ENCODE measurements around the gene MAP3K19.
"Not testable (repeated sequence)": the region's sequence is repeated elsewhere in the genome, so short reads cannot be mapped to it uniquely, and the experiment has no call there.

The MAP3K19 gene

DNA sequence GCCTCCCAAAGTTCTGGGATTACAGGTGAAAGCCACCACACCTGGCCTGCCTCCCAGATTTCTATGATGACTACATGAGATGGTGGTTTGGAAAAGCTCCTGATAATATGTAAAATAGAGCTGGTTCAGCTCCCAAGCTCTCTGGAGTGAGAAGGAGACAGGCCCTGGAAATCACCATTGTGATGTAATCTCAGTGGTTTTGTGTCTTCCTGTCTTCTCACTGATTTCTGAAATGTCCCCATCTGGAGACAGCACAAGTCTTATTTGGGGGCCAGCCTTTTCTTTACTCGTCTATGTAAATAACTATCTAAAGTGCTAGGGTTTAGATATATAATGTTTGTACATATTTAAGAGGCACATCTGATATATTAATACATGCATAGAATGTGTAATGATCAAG, 64.6 kb downstream of the MAP3K19 start:
- DNase-seq, result no peak

DNA sequence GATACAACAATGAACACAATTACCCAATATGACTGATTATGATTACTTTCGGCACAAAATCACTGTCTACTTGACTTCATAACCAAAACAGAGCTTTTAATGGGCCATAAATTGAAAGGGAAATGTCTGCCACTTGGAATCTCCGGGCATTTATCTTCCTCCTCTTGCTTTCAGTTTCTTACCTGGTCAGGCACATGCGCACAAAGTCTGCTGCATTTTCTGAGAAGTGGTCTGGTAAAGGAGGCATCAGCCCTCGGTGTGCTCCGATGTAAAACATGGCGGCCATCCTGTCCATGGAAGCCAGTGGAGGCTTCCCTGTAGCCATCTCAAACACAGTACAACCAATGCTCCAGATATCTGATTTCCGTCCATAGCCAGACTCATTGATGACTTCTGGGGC, 66.6 kb downstream of the MAP3K19 start:
- DNase-seq, result no peak

DNA sequence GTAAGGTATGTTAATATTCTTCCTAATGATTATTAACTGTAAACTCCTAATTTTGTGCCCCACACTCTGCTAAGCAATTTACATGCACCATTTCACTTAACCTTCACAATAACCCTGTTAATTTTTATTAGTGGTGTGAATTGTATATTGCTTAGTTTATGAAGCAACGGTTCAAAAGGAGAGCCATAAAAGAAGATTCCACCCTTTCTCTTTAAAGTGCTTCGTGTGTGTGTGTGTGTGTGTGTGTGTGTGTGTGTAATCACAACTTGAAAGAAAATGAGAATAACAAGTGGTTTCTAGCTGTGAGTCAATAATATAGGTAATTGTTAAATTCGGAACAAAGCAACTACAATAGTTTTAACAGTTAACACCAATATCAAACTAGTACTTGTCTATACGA, 68.0 kb downstream of the MAP3K19 start:
- DNase-seq, result no peak

DNA sequence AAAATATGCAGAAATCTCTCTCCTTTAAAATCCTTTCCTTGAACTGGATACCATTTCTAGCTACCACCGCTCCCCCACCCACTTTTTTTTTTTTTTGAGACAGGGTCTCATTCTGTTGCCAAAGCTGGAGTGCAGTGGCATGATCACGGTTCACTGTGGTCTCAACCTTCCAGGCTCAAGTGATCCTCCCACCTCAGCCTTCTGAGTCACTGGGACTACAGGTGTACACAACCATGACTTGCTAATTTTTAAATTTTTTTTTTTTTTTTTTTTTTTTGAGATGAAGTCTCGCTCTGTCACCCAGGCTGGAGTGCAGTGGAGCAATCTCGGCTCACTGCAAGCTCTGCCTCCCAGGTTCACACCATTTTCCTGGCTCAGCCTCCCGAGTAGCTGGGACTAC, 70.1 kb downstream of the MAP3K19 start:
- DNase-seq, result not testable (repeated sequence)

DNA sequence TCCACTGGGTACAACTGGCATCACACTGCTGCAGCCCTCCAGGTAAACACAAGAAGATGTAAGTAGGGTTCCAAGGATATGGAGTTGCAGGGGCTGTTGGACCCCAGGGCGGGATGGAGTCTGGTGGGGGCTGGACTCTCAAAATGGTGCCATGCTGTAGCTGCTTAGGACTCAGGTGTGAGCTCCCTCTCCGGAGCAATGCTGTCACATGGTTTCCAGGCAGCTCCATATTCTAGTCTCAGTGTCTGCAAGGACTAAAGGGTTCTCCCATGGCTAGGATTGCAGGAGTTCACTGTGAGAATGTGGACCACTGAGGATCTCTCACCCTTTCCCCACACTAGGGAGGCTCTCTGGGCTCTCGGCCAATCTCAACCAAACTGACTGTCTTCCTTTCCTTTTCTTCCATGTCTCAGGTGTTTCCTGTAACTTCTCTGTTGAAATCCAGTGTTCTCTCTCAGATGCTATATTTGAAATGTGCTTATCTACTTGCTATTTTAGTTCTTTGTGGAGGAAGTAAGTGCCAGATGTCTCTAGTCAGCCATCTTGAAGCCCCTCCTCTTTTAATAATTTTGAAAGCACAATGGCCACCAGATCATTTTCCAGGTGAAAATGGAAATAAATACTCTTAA, 71.1 kb downstream of the MAP3K19 start:
- no peak for DNase-seq

DNA sequence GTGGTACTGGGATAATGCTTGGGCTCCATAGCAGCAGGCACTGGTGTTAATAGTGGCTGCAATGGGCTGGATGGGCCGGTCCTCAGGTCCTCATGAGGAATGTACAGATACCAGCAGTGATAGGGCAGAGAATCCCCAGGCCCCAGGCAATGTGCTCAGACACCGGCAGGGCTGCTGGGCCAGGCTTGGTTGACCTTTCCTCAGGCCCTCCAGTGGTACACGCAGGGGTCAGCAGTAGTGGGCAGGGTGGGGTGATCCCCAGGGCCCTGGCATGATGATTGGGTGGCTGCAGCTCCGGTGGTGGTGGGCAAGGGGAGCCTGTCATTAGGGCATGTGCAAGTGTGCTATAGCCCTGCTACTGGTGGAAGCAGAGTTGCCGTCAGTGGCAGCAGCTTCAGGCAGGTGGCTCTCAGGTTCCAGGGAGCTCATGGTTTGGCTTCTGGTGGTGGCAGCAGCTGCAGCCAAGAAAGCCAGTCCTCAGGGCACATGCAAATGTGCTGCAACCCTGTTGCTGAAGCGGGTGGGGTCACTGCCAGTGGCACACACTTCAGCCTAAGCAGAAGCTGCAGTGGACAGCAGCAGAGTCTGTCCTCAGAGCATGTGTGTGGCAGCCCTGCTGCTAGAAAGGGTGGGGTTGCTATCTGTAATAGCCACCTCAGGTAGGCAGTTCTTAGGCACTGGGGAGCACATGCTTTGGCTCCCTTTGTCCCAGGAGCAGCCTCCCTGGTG, 71.8 kb downstream of the MAP3K19 start:
- DNase-seq, result no peak

DNA sequence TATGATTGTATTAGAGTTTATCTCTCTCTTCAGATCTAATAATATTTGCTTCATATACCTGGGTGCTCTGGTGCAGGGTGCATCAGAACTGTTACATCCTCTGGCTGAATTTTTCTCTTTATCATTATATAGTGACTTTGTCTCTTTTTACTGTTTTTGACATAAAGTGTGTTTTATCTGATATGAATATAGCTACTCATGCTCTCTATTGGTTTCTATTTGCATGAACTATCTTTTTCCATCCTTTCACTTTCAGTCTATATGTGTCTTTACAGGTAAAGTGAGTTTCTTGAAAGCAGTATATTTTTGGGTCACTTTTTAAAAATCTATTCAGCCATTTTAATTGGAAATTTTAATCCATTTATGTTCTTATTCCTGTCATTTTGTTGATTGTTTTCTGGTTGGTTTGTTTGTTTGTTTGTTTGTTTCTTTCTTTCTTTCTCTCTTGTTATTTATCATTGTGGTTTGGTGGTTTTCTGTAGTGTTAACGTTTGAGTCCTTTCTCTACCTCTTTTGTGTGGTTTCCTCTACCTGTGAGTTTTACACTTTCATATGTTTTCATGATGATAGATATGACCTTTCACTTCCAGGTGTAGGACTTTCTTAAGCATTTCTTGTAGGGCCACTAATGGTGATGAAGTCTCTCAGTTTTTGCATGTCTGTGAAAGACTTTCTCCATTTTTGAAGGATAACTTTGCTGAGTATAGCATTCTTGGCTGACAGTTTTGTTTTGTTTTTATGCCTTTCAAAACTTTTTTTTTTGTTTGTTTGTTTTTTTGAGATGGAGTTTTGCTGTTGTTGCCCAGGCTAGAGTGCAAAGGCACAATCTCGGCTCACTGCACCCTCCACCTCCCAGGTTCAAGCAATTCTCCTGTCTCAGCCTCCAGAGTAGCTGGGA, 73.8 kb downstream of the MAP3K19 start:
- DNase-seq, result no peak

DNA sequence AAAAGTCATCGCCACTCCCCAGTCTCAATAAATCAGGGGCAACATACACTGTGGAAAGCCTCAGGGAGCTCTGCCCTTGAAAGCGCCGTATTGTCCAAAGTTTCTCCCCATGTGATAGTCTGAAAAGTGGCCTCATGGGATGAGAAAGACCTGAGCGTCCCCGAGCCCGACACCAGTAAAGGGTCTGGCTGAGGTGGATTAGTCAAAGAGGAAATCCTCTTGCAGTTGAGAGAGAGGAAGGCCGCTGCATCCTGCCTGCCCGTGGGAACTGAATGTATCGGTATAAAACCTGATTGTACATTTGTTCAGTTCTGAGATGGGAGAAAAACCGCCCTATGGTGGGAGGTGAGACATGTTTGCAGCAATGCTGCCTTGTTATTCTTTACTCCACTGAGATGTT, 80.1 kb downstream of the MAP3K19 start:
- not testable (repeated sequence) for DNase-seq

DNA sequence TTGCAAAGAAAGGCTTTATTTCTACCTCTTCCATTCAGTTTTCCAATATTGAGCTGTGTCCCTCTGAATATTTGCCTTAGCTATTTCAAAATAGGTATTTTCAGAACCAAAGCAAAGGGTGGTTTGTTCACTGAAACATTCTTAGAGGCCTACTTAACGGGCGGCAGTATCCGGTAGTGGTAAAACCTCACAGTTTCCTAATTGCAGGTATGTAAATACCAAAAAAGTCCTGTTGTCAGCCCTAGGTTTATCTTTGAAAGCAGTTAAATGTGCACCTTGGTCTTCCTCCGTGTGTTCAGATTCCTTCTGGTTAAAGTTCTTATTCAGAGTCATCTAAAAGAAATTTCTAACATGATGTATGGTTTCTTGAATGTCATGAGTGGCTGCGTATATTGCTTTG, 89.8 kb downstream of the MAP3K19 start:
- DNase-seq, result no peak

DNA sequence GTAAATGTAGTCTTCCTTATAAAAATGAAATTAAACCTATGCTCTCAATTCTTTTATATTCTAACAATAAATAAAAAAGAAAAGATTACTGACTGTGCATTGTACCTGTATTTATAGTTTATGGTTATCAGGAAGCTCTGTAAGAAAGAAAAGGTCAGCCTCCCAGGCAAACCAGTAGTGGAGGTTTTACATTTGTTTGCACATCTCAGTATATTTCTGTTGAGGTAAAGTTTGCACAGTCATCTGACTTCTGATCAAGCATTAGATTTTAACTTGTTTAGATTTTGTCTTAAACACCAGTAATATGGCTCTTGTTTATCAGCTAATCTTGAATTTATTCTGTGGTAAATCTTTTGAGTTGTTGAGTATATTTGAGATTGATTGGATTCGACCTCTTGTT, 91.5 kb downstream of the MAP3K19 start:
- DNase-seq, result no peak

DNA sequence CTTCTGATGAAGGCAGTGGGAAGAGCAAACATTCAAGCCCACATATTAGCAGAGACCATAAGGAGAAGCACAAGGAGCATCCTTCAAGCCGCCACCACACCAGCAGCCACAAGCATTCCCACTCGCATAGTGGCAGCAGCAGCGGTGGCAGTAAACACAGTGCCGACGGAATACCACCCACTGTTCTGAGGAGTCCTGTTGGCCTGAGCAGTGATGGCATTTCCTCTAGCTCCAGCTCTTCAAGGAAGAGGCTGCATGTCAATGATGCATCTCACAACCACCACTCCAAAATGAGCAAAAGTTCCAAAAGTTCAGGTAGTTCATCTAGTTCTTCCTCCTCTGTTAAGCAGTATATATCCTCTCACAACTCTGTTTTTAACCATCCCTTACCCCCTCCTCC, 93.2 kb downstream of the MAP3K19 start:
- DNase-seq, result no peak

DNA sequence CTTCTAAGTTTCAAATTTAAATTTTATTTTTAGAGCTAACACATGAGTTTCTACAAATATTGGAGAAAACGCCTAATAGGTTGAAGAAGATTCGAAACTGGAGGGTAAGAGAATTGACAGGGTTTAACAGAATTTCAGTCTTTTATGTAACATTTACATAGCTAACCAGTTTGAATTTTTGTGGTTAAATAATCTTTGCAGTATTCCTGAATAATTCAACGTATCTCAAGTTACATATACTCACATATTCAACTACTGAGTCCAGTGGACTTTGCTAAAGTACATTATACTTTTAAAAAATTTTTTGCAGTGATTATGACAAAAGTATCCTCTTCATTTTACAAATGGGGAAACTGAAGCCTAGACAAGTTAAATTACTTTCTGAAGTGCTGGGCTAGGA, 94.6 kb downstream of the MAP3K19 start:
- DNase-seq, result no peak

DNA sequence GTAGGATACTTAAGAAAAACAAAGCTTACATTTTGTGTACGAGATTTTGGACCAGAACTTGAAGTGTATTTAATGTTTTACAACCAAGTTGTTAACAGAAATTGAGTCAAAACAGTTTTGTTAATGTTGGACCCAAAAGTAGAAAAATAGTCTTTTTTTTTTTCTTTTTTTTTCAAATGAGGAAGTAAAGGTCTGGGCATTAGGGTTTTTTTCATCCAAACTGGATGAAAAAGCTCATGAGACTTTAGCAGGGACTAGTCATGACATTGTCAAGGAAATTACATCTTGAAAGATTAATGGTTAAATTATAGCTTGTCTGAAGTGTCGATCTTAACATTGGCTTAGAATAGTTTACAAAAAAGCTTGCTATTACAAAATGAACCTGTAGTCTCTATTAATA, 96.4 kb downstream of the MAP3K19 start:
- DNase-seq, result no peak

DNA sequence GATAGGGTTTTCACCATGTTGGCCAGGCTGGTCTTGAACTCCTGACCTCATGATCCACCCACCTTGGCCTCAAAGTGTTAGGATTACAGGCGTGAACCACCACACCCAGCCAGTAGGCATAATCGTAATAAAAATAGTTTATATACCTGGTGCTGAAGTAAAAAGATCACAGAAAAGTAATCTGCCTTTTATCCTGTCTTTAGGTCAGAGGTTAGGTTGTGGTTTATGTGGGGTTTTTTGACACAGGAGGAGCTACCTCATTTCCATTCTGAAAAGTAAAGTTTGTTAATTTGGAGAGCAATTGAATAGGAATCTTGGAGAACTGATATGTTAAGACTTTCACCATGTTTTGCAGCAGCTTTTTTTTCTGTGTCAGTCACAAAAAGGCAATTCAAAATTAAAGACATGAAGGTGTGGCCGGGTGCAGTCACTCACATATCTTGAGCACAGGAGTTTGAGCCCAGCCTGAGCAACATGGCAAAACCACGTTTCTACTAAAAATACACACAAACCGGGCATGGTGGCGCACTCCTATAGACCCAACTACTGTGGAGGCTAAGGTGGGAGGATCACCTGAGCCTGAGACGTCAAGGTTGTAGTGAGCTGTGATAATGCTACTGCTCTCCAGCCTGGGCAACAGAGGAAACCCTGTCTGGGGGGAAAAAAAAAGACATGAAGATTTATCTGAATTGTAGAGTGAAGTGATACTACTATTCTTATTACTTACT, 97.1 kb downstream of the MAP3K19 start:
- no peak for DNase-seq

DNA sequence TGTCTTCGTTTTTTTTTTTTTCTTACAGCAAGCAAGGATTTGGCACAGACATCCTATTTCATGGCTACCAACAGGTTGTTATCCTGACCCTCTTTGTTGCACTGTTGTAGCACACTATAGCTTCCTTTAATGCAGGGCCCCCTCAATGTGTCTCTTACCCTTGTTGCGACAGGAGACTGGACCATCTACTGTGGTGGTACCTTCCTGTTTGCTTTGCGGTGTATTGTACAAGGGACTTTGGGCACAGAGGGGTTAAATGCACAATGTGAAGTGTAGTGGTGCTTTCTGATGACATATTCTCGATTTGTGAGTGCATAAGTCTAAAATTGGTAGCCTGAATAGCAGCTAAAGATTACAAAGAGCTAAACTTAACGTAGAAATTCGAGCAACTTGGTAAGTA, 101.2 kb downstream of the MAP3K19 start:
- DNase-seq, result no peak

DNA sequence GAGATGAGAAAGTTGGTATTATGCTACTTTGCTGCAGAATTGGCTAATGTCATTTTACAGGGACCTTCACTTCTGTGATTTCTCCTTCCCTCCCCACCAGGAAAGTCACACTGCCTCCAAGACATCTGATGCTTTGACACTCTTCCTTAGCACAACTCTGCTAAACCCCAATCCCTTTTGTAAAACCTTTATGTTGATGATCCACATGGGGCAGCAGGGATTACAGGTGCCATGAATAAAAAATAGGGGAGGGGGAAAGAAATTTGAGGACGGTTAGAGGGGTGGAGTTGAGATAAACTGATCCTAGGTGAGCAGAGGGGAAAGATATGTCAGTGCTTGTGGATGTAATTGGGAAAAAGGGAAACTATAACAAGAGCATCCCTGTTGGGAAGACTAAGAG, 102.3 kb downstream of the MAP3K19 start:
- DNase-seq, result no peak

DNA sequence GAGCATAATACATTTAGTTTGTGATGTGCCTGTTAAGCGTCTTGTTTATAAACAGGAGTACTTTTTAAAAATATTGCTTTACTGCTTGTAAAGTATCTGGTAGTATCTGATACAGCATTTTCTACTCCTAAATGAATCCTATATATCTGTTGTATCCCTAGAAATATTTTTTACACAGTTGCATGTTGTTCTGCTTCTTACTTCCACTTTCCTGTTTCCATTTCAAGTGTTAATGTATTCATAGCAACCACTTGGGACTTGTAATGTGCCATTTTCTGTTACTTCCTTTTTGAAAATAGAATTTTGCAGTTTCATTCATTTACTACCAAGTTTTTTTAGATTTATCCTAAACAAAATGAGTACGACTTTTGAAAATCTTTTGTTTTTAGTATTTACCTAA, 103.7 kb downstream of the MAP3K19 start:
- DNase-seq, result no peak

DNA sequence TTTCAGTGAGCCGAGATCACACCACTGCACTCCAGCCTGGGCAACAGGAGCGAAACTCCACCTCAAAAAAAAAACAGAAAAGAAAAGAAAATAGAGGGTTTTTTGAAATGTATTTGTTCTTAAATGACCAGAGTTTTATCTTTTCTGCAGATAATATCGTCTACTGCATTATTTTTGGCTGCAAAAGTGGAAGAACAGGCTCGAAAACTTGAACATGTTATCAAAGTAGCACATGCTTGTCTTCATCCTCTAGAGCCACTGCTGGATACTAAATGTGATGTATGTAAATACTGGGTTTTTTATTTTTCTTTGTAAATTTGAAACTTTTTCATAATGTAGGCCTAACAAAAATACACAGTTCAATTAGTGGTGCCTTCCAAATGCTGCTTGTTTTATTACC, 110.6 kb downstream of the MAP3K19 start:
- DNase-seq, result no peak

DNA sequence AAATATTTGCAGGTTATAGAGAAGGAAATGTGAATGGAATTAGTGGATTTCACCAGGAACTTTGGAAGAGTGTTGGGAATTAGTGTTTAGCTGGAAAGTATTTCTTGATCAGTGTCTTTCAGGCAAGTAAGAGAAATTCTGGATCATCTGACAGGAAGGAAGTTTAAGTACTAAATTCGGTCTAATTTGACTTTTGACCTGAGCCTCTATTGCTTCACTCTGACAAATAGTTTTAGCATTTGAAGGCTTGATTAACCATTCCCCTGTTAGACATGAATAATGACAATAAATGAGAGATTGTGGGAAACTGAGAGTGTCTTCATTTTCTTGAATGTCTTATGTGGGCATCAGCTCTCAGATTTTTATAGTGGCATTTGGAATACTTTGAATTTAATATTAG, 112.6 kb downstream of the MAP3K19 start:
- no peak for DNase-seq

DNA sequence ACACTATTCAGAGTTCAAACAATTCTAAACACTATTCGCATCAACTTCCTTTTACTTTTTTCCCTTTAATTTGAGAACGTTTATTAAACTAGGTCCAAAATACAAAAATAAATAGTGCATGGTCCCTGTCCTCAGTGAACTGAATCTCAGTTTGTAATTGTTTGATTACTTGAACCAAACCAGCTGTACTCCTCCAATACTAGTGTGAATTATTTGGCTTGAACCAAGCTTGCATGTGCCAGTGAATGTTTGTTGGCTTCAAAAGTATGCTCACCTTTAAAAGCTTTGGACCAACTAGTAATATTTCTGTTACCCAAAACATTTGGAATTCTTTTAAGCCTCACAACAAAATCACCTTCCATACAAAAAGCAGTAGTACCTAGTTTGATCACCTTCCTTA, 113.1 kb downstream of the MAP3K19 start:
- no peak for DNase-seq

DNA sequence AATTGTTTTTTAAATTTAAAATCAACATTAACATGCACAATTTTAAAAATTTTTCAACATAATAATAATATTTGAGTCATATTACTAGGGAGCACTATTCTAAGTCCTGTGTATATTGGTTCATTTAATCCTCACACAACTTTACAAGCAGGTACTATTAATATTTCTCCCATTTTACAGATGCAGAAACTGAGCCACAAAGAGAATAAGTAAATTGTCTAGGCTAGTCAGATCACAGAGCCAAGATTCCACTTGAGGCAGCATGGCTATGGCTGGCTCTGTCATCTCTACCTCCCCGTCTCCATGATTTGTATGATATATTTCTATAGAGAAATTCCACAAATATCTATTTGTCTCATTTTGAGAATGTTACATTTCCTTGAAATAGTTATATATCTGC, 113.5 kb downstream of the MAP3K19 start:
- DNase-seq, result no peak

DNA sequence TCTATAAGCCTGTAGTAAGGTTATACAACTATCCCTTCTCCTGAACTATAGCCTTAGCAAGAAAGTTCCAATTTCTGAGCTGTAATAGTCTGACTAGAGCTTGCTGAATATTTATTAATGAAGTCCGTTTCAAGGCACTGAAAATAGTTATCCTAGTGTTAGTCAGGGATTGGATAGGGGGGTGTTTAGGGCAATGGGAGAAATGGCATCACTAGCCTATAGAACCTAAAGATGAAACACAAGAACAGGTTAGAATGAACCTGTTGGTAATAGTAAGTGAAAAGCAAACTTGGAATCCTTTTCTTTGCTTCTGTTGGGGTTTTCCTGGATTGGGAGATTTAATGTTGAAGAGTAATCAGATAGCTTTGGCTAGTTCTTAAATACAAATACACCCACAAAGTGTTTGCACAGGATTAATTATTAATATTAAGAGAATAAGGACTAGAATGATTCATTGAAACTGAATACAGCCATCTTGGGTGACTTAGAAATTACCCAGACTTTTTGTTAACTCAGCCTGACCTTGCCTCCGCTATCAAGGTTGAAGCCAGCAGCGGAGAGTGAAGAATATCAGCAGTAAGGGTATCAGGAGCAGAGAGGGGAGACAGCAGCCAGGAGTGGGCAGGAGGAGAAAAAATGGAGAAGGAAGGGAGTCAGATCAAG, 114.3 kb downstream of the MAP3K19 start:
- DNase-seq, result no peak

DNA sequence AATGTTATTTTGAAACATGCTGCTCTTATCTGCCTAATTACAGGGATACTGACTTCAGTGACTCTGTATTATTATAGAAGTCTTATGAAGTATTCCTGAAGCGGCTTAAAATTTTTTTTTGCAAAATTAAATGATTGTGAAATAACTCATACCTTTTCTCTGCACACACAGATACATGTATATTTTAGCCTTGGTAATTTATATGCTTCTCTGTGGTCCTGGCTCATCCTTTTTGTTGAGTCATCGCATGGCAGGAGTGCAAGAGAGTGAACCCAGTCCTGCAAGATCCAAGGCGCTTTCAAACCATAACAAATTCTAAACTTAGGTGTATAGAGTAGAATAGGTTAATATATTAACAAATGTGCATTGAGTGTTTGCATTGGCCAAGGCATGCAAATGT, 120.1 kb downstream of the MAP3K19 start:
- no peak for DNase-seq
